NCI-H460 (cell line): ENCODE data around the gene POLQ. TPM values are rescaled to one million over a fixed set of nuclear protein-coding genes. Genes with fewer than 3 reads are reported as not detected.
"Not testable (repeated sequence)": the region's sequence is repeated elsewhere in the genome, so short reads cannot be mapped to it uniquely, and the experiment has no call there.

Source experiments
- DNase-seq: peaks from one replicate; pipeline ENCODE4 v3.0.0-alpha.2; 2016; ENCODE audit warnings: low read depth; ENCODE audit errors: extremely low read depth
- total RNA-seq: library from RNA; depleted of rRNA; stranded (reverse); fragments of >200 nt; shearing (Covaris generic); gene quantifications from 2 replicates; pipeline ENCODE4 v1.2.3, GENCODE V29; 2014; rRNA removed

The POLQ gene
- total RNA-seq, 1 experiment from 2014 or later, result 5.8 TPM

GRCh38 chr3:121431726-121432517 lies 113.9 kb downstream of the POLQ start:
- DNase-seq, result no peak

- DNase-seq, result no peak
Observed at GRCh38 chr3:121430664-121431215, 115.0 kb downstream of the POLQ start.

- DNase-seq, result no peak
Observed at GRCh38 chr3:121424549-121424948, 121.2 kb downstream of the POLQ start.

DNA sequence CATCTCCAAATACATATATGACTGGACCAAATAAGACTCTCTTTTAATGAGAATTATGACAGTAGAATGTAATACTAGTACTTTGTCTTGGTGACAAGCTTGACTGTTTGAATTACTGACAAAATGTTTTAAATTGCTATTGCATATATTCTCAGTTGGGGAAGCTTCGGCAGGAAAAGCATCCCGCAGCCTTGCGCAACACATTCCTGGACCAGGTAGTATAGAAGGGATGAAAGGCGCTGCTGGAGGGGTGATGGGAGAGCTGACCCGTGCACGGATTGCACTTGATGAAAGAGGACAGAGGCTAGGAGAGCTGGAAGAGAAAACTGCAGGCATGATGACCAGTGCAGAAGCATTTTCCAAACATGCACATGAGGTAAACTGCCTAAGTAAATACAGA lies 127.6 kb downstream of the POLQ start:
- DNase-seq, result no peak

DNA sequence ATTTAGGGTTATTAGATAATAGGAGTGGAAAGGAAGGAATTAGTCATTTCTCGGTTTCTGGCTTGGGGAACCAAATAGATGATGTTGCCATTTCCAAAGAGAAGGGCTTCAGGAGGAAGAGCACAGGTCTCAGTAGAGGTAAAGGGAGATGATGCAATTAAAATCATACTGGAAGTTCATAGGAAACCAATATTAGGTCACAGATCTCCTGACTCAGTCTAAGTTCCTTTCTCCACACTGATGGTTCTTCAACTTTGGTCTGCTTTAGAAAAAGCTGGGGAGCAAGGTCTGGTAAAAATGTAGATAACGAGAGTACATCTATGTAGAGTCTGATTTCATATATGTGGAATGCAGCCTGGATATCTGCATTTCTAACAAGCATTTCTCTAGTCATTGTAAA lies 130.9 kb downstream of the POLQ start:
- no peak for DNase-seq

- no peak for DNase-seq
Observed at GRCh38 chr3:121411523-121411922, 134.3 kb downstream of the POLQ start.

DNA sequence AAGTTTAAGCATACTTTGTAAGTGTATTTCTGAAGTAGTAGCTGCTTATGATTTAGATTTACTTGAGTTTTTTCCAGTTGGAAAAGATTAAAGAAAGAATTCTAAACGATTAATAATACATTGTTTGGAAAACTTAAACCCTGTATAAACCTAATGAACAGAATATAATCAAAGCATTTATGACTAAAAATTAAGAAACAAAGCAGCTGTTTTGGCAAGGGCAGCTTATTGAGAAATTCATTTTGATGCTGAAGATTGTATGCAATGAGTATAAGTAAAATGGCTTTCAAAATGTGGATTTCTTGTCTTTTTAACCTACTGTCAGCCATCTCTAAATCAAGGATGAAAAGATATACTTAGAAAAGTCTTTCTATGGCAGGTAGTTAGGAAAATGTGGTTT lies 140.2 kb downstream of the POLQ start:
- no peak for DNase-seq

DNA sequence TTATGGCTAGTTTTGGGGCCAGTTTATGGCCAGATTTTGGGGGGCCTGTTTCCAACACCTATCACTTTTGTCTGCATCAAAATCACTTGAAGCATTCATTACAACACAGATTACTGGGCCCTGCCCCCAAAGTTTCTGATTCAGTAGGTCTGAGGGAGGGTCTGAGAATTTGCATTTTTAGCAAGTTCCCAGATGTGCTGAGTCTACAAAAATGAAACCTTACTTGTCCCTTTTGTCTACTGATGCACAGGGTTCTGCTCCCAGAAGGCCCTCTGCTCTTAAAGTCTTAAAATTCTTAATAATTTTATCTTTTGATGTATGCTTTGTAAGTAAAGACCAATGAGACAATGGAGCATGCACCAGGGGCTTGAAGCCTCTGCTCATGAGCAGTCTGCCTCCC lies 146.0 kb downstream of the POLQ start:
- DNase-seq, result no peak

GRCh38 chr3:121398051-121398450 lies 147.7 kb downstream of the POLQ start:
- DNase-seq, result not testable (repeated sequence)

GRCh38 chr3:121395967-121396366 lies 149.8 kb downstream of the POLQ start:
- DNase-seq, result not testable (repeated sequence)

DNA sequence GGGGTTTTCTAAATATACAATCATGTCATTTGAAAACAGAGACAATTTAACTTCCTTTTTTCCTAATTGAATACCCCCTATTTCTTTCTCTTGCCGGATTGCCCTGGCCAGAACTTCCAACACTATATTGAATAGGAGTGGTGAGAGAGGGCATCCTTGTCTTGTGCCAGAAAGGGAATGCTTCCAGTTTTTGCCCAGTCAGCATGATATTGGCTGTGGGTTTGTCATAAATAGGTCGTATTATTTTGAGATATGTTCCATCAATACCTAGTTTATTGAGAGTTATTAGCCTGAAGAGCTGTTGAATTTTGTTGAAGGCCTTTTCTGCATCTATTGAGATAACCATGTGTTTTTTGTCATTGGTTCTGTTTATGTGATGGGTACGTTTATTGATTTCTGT lies 157.5 kb downstream of the POLQ start:
- not testable (repeated sequence) for DNase-seq

Other genes starting within 250 kb of the POLQ start
- gene ARGFX, start 22.0 kb upstream of the POLQ start, total RNA-seq, result not detected in 2 replicates
- gene FBXO40, start 47.4 kb upstream of the POLQ start, total RNA-seq, result not detected in 2 replicates
- gene HCLS1, start 114.9 kb upstream of the POLQ start, total RNA-seq, result 3.8 and 7.3 TPM in 2 replicates
- gene GOLGB1, start 203.8 kb upstream of the POLQ start, total RNA-seq, result 13.1 and 15.5 TPM in 2 replicates